HG03060 (cell line): ENCODE measurements around the gene DARS2.

Experiments
- ATAC-seq: cut with Tn5 transposase; IDR thresholded peaks from one replicate; pipeline ENCODE4 v1.9.1; 2021; ENCODE audit warnings: low read depth, moderate number of reproducible peaks; ENCODE audit not compliant: unreplicated experiment

The DARS2 gene

DNA sequence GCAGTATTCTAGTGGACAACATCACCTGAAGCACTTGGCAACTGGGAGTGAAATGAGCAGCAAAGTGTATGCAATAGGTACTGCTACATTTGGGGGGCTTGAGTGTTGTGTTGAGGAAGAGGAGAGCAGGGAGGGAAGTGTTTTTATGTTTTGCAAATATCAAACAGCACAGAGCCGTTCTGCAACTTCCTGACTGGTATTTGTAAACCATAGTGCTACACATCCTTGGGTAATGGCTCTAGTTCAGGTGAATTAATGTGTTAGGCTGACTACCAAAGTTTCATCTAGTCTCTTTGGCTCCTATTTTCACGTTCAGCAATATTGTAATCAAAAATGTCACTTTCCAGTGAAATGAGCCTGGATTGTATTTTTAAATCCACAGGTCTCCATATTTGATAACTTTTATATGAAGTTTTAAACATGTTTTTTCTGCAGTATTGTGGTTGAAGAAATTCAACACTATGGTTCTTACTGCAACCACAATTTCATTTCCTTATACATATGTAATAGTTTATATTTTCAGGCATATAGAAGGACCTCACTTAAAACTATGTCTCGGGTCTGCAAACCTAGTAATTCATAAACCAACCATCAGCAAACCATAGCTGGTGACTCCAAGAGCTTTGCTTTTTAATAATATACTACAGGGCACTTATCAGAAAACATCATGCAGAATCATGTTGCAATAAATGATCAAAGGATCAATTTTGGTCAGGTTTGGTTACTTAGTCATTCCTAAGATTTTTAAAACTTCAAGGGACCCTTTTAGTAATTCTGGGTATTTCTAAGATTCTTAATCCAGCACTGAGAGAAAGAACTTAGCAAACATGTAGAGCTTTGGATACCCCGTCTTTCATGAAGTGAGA is 62.5 kb downstream of the DARS2 start:
- no peak for ATAC-seq

DNA sequence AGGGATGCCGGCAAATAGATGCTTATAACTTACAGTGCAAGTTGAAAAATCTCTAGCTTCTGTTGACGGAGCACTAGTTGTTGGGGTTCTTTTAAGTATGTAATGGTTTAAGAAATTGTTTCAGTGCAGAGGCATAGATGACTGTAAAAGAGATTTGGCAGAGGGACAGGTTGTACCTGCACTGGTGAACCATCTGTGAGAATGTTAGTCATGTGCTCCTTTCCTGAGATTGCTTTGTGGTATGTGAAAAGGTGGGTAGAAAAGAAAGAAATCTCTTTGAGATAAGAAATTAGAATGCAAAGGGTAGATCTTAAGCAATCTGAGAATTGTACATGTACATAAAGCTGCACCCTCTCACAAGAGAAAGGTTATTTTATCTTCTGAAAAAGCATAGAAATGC is 63.2 kb downstream of the DARS2 start:
- ATAC-seq = no peak

- no peak for ATAC-seq
Measured at GRCh38 chr1:173888749-173889148, 64.3 kb downstream of the DARS2 start.

DNA sequence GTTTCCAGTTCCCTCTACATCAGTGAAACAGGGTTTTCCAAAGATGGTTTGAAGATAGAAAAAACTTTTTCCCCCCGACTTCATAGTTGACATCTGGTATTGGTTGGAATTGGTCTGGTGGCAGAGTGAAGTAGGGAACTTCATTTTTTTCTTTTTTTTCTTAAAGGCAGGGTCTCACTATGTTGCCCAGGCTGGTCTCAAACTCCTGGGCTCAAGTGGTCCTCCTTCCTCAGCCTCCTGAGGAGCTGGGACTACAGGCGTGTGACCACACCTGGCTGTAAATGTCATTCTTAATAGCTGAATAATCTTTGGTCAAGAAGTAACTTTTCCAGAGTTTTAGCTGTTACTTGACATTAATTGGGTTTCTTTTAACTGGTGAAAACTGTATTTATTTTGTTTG is 65.4 kb downstream of the DARS2 start:
- ATAC-seq = no peak

- ATAC-seq = no peak
Measured at GRCh38 chr1:173893611-173894010, 69.1 kb downstream of the DARS2 start.

DNA sequence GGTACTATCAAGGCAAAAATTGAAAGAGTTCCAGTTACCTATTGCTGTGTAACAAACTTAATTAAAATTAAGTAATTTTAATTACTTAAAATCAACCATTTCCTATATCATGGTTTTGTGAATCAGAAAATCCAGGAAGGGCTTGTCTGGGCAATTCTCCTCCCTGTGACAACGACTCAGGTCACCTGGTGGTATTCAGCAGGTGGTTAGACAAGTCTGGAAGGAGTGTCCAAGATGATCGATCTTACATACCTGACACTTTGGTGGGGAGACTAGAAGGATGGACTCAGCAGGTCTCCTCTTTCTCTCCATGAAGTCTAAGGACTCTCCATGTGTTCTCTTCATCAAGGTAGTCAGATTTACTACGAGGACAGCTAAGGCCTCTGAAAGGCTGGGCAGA is 69.7 kb downstream of the DARS2 start:
- ATAC-seq = no peak

DNA sequence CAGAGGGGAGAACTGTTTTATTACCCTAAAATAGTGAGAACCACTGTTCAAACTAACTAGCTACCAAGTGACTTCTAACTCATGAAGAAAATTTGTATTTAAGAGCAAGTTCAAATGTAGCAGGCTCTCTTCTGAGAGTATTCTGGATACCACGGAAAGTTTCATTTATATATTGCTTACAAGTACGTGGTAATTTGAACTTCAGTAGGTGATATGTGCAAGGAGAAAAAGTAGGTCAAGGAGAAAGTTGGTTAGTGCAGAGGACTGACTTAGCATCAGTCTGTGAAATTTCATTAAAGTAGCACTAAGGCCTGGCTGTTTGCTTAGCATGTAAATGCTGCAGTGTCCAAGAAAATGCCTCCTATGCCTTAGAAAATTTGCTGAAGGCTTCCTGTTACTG is 76.0 kb downstream of the DARS2 start:
- no peak for ATAC-seq

DNA sequence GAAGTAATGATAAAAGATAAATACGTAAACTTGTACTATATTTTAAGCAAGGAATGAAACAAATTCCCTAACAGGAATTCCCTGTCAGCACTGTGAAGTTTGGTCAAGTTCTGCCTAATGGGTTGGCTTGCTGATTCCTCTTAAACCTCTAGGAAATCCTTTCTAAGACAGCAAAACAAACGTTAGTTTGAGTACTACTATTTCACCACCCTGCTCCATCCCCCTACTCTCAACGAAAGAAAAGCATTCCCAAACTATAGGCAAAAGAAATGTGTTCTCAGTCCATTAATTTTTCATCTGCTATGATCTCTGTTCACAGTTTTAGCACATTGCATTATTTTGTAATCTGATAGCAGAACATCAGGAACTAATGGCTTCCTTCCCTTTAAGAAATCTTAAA is 76.5 kb downstream of the DARS2 start:
- ATAC-seq = no peak

- no peak for ATAC-seq
Measured at GRCh38 chr1:173903827-173904531, 79.5 kb downstream of the DARS2 start.
